Muscle of arm (tissue), 14 donors: ENCODE data around the gene TNXB. TPM values are rescaled to one million over a fixed set of nuclear protein-coding genes. Genes with fewer than 3 reads are reported as not detected.
A peak's percentile ranks its signal among the peaks of the same experiment; 100 is the strongest.

Experiments
- DNase-seq: peaks from one replicate; pipeline ENCODE4 v3.0.0-alpha.2; 2013
- long read RNA-seq, 11 donors: transcript quantifications; one replicate each; lab custom pipeline, GENCODE V29; 2026
- polyA plus RNA-seq, 12 donors: library from polyadenylated mRNA; unstranded; fragments of 120-200 nt; gene quantifications; one replicate each; pipeline ENCODE4 v1.2.1, GENCODE V29; 2013; ENCODE audit not compliant: insufficient read length in 12 of 12

Gene TNXB, protein sequence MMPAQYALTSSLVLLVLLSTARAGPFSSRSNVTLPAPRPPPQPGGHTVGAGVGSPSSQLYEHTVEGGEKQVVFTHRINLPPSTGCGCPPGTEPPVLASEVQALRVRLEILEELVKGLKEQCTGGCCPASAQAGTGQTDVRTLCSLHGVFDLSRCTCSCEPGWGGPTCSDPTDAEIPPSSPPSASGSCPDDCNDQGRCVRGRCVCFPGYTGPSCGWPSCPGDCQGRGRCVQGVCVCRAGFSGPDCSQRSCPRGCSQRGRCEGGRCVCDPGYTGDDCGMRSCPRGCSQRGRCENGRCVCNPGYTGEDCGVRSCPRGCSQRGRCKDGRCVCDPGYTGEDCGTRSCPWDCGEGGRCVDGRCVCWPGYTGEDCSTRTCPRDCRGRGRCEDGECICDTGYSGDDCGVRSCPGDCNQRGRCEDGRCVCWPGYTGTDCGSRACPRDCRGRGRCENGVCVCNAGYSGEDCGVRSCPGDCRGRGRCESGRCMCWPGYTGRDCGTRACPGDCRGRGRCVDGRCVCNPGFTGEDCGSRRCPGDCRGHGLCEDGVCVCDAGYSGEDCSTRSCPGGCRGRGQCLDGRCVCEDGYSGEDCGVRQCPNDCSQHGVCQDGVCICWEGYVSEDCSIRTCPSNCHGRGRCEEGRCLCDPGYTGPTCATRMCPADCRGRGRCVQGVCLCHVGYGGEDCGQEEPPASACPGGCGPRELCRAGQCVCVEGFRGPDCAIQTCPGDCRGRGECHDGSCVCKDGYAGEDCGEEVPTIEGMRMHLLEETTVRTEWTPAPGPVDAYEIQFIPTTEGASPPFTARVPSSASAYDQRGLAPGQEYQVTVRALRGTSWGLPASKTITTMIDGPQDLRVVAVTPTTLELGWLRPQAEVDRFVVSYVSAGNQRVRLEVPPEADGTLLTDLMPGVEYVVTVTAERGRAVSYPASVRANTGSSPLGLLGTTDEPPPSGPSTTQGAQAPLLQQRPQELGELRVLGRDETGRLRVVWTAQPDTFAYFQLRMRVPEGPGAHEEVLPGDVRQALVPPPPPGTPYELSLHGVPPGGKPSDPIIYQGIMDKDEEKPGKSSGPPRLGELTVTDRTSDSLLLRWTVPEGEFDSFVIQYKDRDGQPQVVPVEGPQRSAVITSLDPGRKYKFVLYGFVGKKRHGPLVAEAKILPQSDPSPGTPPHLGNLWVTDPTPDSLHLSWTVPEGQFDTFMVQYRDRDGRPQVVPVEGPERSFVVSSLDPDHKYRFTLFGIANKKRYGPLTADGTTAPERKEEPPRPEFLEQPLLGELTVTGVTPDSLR (N-terminal part only)
- 100 to 1,000 TPM in 8 of 12 donors, 10 to 100 TPM in 3, not detected in 1; 76.2 to 208 (median 119) TPM for polyA plus RNA-seq
- long read RNA-seq, donor 1, partial matches to known transcripts: 0 of 1 reads
- long read RNA-seq, donor 1, other reads (novel, unspliced or antisense): 0 of 1 reads
- long read RNA-seq, donor 2, partial matches to known transcripts: 17 of 31 reads
- long read RNA-seq, donor 2, other reads (novel, unspliced or antisense): 6 of 31 reads
- long read RNA-seq, donor 3, partial matches to known transcripts: 6 of 8 reads
- long read RNA-seq, donor 3, other reads (novel, unspliced or antisense): 0 of 8 reads
- long read RNA-seq, donor 4, partial matches to known transcripts: 0 of 3 reads
- long read RNA-seq, donor 4, other reads (novel, unspliced or antisense): 0 of 3 reads
- long read RNA-seq, donor 5, partial matches to known transcripts: 0 of 1 reads
- long read RNA-seq, donor 5, other reads (novel, unspliced or antisense): 0 of 1 reads
- long read RNA-seq, donor 6, partial matches to known transcripts: 6 of 8 reads
- long read RNA-seq, donor 6, other reads (novel, unspliced or antisense): 0 of 8 reads
- long read RNA-seq, donor 7, partial matches to known transcripts: 0 of 1 reads
- long read RNA-seq, donor 7, other reads (novel, unspliced or antisense): 0 of 1 reads
- long read RNA-seq, donor 8, partial matches to known transcripts: 27 of 44 reads
- long read RNA-seq, donor 8, other reads (novel, unspliced or antisense): 13 of 44 reads
- long read RNA-seq, donor 9, partial matches to known transcripts: 13 of 15 reads
- long read RNA-seq, donor 9, other reads (novel, unspliced or antisense): 0 of 15 reads
- long read RNA-seq, donor 10, partial matches to known transcripts: 5 of 8 reads
- long read RNA-seq, donor 10, other reads (novel, unspliced or antisense): 0 of 8 reads
- long read RNA-seq, donor 11, partial matches to known transcripts: 0 of 8 reads
- long read RNA-seq, donor 11, other reads (novel, unspliced or antisense): 0 of 8 reads

- peak; percentile 70 for DNase-seq
Measured at GRCh38 chr6:32109114-32109764, at the start of gene TNXB. TNXB (minus strand) TSS chr6:32109338; CDS start chr6:32098198, 11,140 bp downstream.

- DNase-seq: no peak
Measured at GRCh38 chr6:32158052-32158451, 48.9 kb upstream of the TNXB start.

GRCh38 chr6:32156891-32157290 lies 47.8 kb upstream of the TNXB start:
- DNase-seq: no peak

DNA sequence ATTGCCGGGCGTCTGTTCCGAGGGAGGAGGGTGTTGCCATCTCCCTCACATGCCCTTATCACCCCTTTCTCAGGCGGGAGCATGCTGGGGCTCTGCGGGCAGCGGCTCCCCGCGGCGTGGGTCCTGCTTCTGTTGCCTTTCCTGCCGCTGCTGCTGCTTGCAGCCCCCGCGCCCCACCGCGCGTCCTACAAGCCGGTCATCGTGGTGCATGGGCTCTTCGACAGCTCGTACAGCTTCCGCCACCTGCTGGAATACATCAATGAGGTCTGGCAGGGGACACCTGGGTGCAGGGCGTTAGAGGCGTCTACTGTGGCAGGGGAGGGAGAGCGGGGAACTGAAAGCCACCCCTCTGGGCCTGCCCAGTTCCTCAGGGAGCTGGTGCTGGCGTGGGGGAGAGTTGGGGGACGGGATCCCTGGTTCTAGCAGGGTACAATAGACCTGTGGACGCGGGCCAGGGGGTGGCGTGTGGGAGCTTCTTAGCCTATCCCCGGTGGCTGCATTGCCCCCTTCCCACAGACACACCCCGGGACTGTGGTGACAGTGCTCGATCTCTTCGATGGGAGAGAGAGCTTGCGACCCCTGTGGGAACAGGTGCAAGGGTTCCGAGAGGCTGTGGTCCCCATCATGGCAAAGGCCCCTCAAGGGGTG lies 45.5 kb upstream of the TNXB start:
- DNase-seq: peak; percentile 65

GRCh38 chr6:32153564-32154513 lies 44.7 kb upstream of the TNXB start, which contains the start of gene PPT2:
PPT2 (plus strand) TSS chr6:32154141; CDS start chr6:32154595, 454 bp downstream.
- peak; percentile 96 for DNase-seq

DNA sequence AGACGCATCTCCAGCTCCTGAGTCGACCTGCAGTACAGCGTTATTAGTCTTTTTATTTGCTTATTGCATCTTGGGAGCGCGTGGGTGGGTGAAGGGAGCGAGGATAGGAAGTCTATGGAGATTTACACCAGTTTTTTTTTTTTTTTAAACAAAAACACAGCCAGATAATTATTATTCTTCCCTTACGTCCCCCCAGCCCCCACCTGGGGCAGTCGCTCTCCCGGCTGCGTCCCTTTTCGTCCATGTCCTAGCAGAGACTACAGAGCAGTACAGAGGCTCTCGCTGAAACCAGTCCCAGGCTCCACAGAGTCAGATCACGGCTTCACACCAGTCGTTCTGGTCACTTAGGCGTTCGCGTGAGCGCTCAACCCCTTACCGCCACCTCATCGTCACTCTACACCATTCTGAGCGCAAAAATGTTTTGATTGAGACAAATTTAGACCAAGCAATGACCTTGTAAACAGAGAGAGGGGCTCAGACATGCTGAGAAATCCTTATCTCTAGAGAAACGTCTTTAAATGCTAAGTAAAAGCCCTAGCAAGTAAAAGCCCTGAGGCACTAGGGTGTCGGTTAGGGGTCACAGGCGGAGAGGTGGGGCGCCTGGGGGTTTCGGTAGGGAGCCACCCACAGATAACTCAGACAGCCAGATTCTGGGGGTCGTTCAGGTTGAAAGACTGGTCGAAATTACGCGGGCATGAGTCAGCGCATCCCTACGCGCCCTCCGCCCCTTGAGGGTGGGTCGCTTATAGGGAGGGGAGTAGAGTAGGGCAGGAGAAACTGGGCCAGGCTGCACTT lies 43.8 kb upstream of the TNXB start:
- peak; percentile 32 for DNase-seq

DNA sequence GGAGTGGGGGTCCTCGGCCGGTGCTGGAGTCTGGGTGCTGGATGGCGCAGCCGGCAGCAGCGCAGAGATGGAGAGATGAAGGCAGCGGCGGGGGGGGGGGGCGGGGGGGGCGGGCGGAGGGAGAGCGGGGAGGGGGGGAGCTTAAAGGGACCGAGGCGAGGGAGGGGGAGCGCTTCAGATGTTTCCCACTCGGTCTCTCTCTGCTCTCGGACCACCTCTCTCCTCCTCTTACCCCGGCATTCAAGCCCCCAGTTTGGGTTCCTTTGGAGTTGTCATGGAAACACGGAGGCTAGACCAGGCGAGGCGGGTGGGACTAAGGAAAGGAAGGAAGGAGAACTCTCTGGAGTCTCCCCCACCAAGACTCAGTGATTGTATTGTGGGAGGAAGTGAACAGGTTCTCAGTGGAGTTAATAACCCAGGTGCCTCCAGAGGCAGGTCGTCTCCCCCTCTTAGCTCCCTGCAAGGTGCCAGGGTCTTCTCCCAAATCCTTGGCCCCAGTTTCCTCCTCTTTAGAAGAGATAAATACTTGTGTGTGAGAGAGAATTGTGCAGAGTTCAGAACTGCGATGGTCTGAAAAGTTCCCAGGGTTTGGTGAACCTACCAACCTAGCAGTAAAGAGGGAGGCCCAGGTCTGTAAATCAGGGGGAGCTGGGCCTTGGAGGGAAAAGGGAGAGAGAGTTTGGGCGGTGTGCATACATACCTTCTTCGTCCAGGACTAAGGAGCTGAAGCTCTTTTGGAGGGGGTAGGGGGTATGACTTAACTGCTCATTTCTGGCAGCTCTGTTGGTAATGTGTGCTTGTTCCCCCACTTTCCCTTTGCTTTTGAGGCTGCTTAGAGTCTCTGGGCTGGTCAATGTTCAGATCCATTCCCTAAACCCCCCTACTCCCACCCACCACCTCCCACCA lies 43.0 kb upstream of the TNXB start, which contains the start of gene PRRT1:
Gene PRRT1, minus strand, starts transcription at position 77 of the 906 bp plus-strand sequence. CDS start 112 bp downstream, outside the sequence.
- no peak for DNase-seq

GRCh38 chr6:32151181-32151862 lies 42.2 kb upstream of the TNXB start:
- DNase-seq: no peak

- no peak for DNase-seq
Measured at GRCh38 chr6:32149932-32150870, 41.1 kb upstream of the TNXB start.

DNA sequence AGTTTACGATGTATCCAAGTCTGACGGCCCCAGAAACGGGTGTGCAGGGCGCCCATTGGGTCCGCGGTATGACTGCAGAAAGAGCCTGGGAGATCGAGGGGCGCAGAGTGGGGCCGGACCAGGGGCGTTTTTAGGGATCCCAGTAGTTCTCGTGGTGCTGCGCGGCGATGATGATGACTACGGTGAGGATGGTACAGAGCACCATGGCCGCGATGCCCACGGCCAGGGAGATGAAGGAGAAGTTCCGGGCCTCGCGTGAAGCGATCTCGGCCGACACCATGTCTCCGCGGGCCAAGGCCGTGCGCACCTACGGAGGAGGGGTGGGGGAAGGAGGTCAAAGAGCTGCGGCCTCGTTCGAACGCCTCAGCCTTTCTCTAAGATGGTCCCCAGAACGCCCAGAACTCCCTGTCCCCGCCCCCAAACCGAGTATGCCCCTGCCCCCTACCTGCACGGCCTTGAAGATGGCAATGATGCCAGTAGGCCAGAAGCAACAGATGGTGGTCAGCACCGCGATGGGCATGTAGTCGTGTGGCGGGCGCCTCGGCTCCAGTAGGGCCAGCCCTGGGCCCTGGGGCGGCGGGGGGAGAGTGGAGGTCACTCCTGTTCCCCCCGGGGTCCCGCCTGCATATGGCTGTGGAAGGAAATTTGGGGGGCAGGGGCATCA lies 40.1 kb upstream of the TNXB start:
- DNase-seq: no peak

GRCh38 chr6:32148289-32149091 lies 39.4 kb upstream of the TNXB start:
- DNase-seq: peak; percentile 64
